H1 (cell line): ENCODE data around the gene RGP1. TPM values are rescaled to one million over a fixed set of nuclear protein-coding genes. Genes with fewer than 3 reads are reported as not detected.
A peak's percentile ranks its signal among the peaks of the same experiment; 100 is the strongest.

Experiments used
- CTCF ChIA-PET: fragments of 300-600 bp; sonication (Branson Sonifier 250); formaldehyde crosslinking; loops from one replicate; lab custom pipeline; 2021; ENCODE audit not compliant: partially characterized antibody; lab: Charles Lee
- POLR2A ChIA-PET: fragments of 300-600 bp; sonication (Branson Sonifier 250); formaldehyde crosslinking; loops from one replicate; lab custom pipeline; 2021; ENCODE audit warnings: inconsistent platforms; ENCODE audit not compliant: partially characterized antibody; lab: Charles Lee
- DNase-seq, 2 experiments: peaks; one replicate each; pipeline versions ENCODE4 v3.0.0 to v3.0.0-alpha.2; 2010 to 2022; ENCODE audit warnings: low spot score in 2 of 2, low read depth in 1 of 2, mixed read lengths in 1 of 2
- FAIRE-seq: peaks from 2 replicates; lab custom pipeline; 2011; peaks lifted over from hg19 to GRCh38; lab: Jason Lieb, UNC
- H2AFZ ChIP-seq: 2 replicates; pipeline ENCODE4 v1.8.1; 2012; ENCODE audit warnings: low read length, inconsistent platforms
- H2AK5ac ChIP-seq: 2 replicates; pipeline ENCODE4 v1.6.1; 2013; ENCODE audit warnings: low read depth, low read length
- H2BK120ac ChIP-seq: replicated peaks from 2 replicates; pipeline ENCODE3; 2013; ENCODE audit warnings: low read depth, low read length, inconsistent platforms
- H2BK12ac ChIP-seq: 2 replicates; pipeline ENCODE4 v1.6.1; 2013; ENCODE audit warnings: low read depth, low read length
- H2BK15ac ChIP-seq: 2 replicates; pipeline ENCODE4 v1.6.1; 2013; ENCODE audit warnings: low read length
- H2BK20ac ChIP-seq: 2 replicates; pipeline ENCODE4 v1.6.1; 2013; ENCODE audit warnings: low read length
- H2BK5ac ChIP-seq: 2 replicates; pipeline ENCODE4 v1.6.1; 2013; ENCODE audit warnings: low read depth, low read length
- H3K14ac ChIP-seq: 2 replicates; pipeline ENCODE4 v1.6.1; 2013; ENCODE audit warnings: inconsistent platforms; ENCODE audit not compliant: insufficient read length
- H3K18ac ChIP-seq: 2 replicates; pipeline ENCODE4 v1.6.1; 2013; ENCODE audit warnings: low read length; ENCODE audit errors: extremely low read depth
- H3K23ac ChIP-seq: 2 replicates; pipeline ENCODE4 v1.6.1; 2013; ENCODE audit warnings: inconsistent platforms; ENCODE audit not compliant: insufficient read length
- H3K23me2 ChIP-seq: 2 replicates; pipeline ENCODE4 v1.6.1; 2013; ENCODE audit warnings: low read depth, low read length
- H3K27ac ChIP-seq: 2 replicates; pipeline ENCODE4 v1.6.1; 2011; ENCODE audit warnings: low read depth, low read length, inconsistent platforms
- H3K27me3 ChIP-seq, 4 experiments: replicated peaks in 1 of 4; 1 replicate in 1 of 4; 2 replicates in 3 of 4; pipeline versions ENCODE4 v1.6.1 to v1.8.1; 2011 to 2013; ENCODE audit warnings: low read length in 3 of 4, mild to moderate bottlenecking in 3 of 4, inconsistent platforms in 2 of 4, mixed read lengths in 2 of 4, moderate library complexity in 1 of 4; ENCODE audit not compliant: control insufficient read depth in 3 of 4, insufficient read depth in 3 of 4; ENCODE audit errors: extremely low read depth in 1 of 4
- H3K36me3 ChIP-seq, 4 experiments: 2 replicates each; pipeline versions ENCODE4 v1.6.1 to v1.8.1; 2011 to 2013; ENCODE audit warnings: mild to moderate bottlenecking in 4 of 4, low read length in 3 of 4, moderate library complexity in 2 of 4, control low read depth in 1 of 4, inconsistent platforms in 1 of 4; ENCODE audit not compliant: insufficient read depth in 4 of 4, control insufficient read depth in 2 of 4
- H3K4ac ChIP-seq: replicated peaks from 2 replicates; pipeline ENCODE3; 2013; ENCODE audit warnings: low read length, low read depth, mixed read lengths, inconsistent platforms; ENCODE audit not compliant: insufficient read length
- H3K4me1 ChIP-seq, 4 experiments: replicated peaks in 1 of 4; 1 replicate in 1 of 4; 2 replicates in 3 of 4; pipeline versions ENCODE4 v1.6.1 to v1.8.1; 2011 to 2013; ENCODE audit warnings: low read length in 3 of 4, inconsistent platforms in 2 of 4, mixed read lengths in 1 of 4; ENCODE audit not compliant: insufficient read depth in 4 of 4, control insufficient read depth in 3 of 4
- H3K4me2 ChIP-seq, 2 experiments: 2 replicates each; pipeline versions ENCODE4 v1.6.1 to v1.8.1; 2011 to 2013; ENCODE audit warnings: low read depth in 2 of 2, low read length in 2 of 2, control low read depth in 1 of 2, inconsistent platforms in 1 of 2, mild to moderate bottlenecking in 1 of 2; ENCODE audit not compliant: insufficient read depth in 1 of 2
- H3K4me3 ChIP-seq, 4 experiments: fragments of 200-600, 300-600 bp in 1 of 4; sonication (generic), shearing (Covaris generic), sonication (Bioruptor Twin) in 1 of 4; 2 replicates each; pipeline versions ENCODE4 v1.5.1 to v1.8.1; 2011 to 2016; ENCODE audit warnings: low read length in 4 of 4, low read depth in 3 of 4, control low read depth in 2 of 4, inconsistent platforms in 2 of 4, mild to moderate bottlenecking in 2 of 4, mixed read lengths in 1 of 4, moderate library complexity in 1 of 4; ENCODE audit not compliant: insufficient read depth in 2 of 4; ENCODE audit errors: extremely low read depth in 1 of 4
- H3K56ac ChIP-seq: replicated peaks from 2 replicates; pipeline ENCODE3; 2013; ENCODE audit warnings: low read depth, mild to moderate bottlenecking, mixed read lengths, low read length, inconsistent platforms; ENCODE audit not compliant: insufficient read length
- H3K79me1 ChIP-seq: 2 replicates; pipeline ENCODE4 v1.6.1; 2013; ENCODE audit warnings: low read depth, low read length, control low read depth
- H3K79me2 ChIP-seq, 2 experiments: 2 replicates each; pipeline versions ENCODE4 v1.6.1 to v1.8.1; 2012 to 2013; ENCODE audit warnings: low read length in 2 of 2, mild to moderate bottlenecking in 2 of 2, inconsistent platforms in 1 of 2; ENCODE audit not compliant: insufficient read depth in 2 of 2, control insufficient read depth in 1 of 2
- H3K9ac ChIP-seq, 4 experiments: replicated peaks in 1 of 4; 1 replicate in 1 of 4; 2 replicates in 3 of 4; pipeline versions ENCODE4 v1.6.1 to v1.8.1; 2011 to 2013; ENCODE audit warnings: low read depth in 3 of 4, low read length in 3 of 4, control low read depth in 2 of 4, mild to moderate bottlenecking in 2 of 4, moderate library complexity in 2 of 4, inconsistent platforms in 1 of 4; ENCODE audit errors: extremely low read depth in 1 of 4
- H3K9me3 ChIP-seq, 2 experiments: 2 replicates each; pipeline versions ENCODE4 v1.6.1 to v1.8.1; 2012 to 2013; ENCODE audit warnings: mild to moderate bottlenecking in 2 of 2, moderate library complexity in 2 of 2, control low read depth in 1 of 2, inconsistent platforms in 1 of 2, low read depth in 1 of 2, low read length in 1 of 2, mixed read lengths in 1 of 2; ENCODE audit not compliant: insufficient read depth in 2 of 2
- H4K20me1 ChIP-seq, 2 experiments: replicated peaks in 1 of 2; 2 replicates each; pipeline versions ENCODE3 to v1.8.1; 2011 to 2013; ENCODE audit warnings: inconsistent platforms in 2 of 2, low read length in 2 of 2, mild to moderate bottlenecking in 1 of 2; ENCODE audit not compliant: insufficient read depth in 2 of 2, control insufficient read depth in 1 of 2
- H4K5ac ChIP-seq: 2 replicates; pipeline ENCODE4 v1.6.1; 2013; ENCODE audit warnings: low read length, low read depth, mixed read lengths, inconsistent platforms; ENCODE audit not compliant: insufficient read length
- H4K8ac ChIP-seq: 2 replicates; pipeline ENCODE4 v1.8.0; 2013; ENCODE audit warnings: mild to moderate bottlenecking, moderate library complexity, low read length, inconsistent platforms; ENCODE audit not compliant: insufficient read depth; ENCODE audit errors: extremely low read depth
- H4K91ac ChIP-seq: replicated peaks from 2 replicates; pipeline ENCODE3; 2013; ENCODE audit warnings: low read length, mixed read lengths, inconsistent platforms; ENCODE audit not compliant: insufficient read length
- BACH1 ChIP-seq: IDR thresholded peaks from 2 replicates; pipeline ENCODE4 v1.6.1; 2012; ENCODE audit warnings: low read length, improper control_type of control experiment
- BRCA1 ChIP-seq: IDR thresholded peaks from 2 replicates; pipeline ENCODE4 v1.6.1; 2012; ENCODE audit warnings: low read depth, low read length, improper control_type of control experiment
- GABPA ChIP-seq: IDR thresholded peaks from 2 replicates; pipeline ENCODE4 v1.6.1; 2011; ENCODE audit warnings: mild to moderate bottlenecking, low read length, moderate library complexity, borderline replicate concordance; ENCODE audit not compliant: insufficient read depth
- HDAC2 ChIP-seq, 2 experiments: fragments of 300-600 bp in 1 of 2; sonication (generic) in 1 of 2; IDR thresholded peaks; 2 replicates each; pipeline ENCODE4 v1.6.1; 2011 to 2012; ENCODE audit warnings: low read depth in 2 of 2, low read length in 2 of 2, mild to moderate bottlenecking in 2 of 2, moderate library complexity in 2 of 2, borderline replicate concordance in 1 of 2, inconsistent platforms in 1 of 2
- SIN3A ChIP-seq, 2 experiments: IDR thresholded peaks in 1 of 2; conservative IDR thresholded peaks in 1 of 2; 2 replicates each; pipeline ENCODE4 v1.6.1; 2011 to 2012; ENCODE audit warnings: low read length in 2 of 2, improper control_type of control experiment in 1 of 2, low read depth in 1 of 2, mild to moderate bottlenecking in 1 of 2
- SIRT6 ChIP-seq: IDR thresholded peaks from one replicate; pipeline ENCODE4 v1.7.1; 2012; ENCODE audit warnings: low read length, inconsistent platforms
- TAF7 ChIP-seq: optimal IDR thresholded peaks from 2 replicates; pipeline ENCODE3; 2011; ENCODE audit warnings: low read depth, mild to moderate bottlenecking, inconsistent platforms, low read length, moderate library complexity, borderline replicate concordance
- WGBS, 2 experiments: shearing (Covaris generic) in 1 of 2; methylation state at CpG; one replicate each; pipeline versions ENCODE4 v1.1.6 to v1.1.7; 2013 to 2015; ENCODE audit warnings: low lambda C conversion rate in 2 of 2, mixed read lengths in 2 of 2, inconsistent platforms in 1 of 2, low coverage in 1 of 2, missing lambda C conversion rate in 1 of 2; ENCODE audit not compliant: insufficient replicate concordance in 2 of 2, insufficient coverage in 1 of 2, insufficient read length in 1 of 2; ENCODE audit errors: extremely low coverage in 1 of 2, missing lambda C conversion rate in 1 of 2; 5-methylcytosine and 5-hydroxymethylcytosine counted together
- polyA plus RNA-seq, 7 experiments: library from polyadenylated mRNA; depleted of rRNA in 3 of 7; stranded (reverse) in 5 of 7; unstranded in 2 of 7; fragments of >200 nt in 5 of 7; fragments of 200-250 nt in 2 of 7; gene quantifications; 1 replicate in 5 of 7; 2 replicates in 1 of 7; 4 replicates in 1 of 7; pipeline versions ENCODE4 v1.2.1 to v1.2.3, GENCODE V29; 2011 to 2013; ENCODE audit warnings: missing spikeins in 2 of 7, mixed read lengths in 2 of 7
- total RNA-seq: library from RNA; stranded (reverse); fragmentation: NEBNext Ultra II Directional; extraction: Animal tissue kit (Norgen Biotek cat#: 25700); gene quantifications from 2 replicates; pipeline ENCODE4 v1.2.1, GENCODE V29; 2021
- TF ChIP-seq, protein P1 (sequence below): IDR thresholded peaks from 2 replicates; pipeline ENCODE4 v1.6.1; 2012; ENCODE audit warnings: inconsistent platforms

The RGP1 gene
- total and polyA plus RNA-seq, 2 of the 8 experiments (the other 6 are each of a cell fraction or from before 2014, with no cell fraction given), result 11.8 to 22.7 TPM

DNA sequence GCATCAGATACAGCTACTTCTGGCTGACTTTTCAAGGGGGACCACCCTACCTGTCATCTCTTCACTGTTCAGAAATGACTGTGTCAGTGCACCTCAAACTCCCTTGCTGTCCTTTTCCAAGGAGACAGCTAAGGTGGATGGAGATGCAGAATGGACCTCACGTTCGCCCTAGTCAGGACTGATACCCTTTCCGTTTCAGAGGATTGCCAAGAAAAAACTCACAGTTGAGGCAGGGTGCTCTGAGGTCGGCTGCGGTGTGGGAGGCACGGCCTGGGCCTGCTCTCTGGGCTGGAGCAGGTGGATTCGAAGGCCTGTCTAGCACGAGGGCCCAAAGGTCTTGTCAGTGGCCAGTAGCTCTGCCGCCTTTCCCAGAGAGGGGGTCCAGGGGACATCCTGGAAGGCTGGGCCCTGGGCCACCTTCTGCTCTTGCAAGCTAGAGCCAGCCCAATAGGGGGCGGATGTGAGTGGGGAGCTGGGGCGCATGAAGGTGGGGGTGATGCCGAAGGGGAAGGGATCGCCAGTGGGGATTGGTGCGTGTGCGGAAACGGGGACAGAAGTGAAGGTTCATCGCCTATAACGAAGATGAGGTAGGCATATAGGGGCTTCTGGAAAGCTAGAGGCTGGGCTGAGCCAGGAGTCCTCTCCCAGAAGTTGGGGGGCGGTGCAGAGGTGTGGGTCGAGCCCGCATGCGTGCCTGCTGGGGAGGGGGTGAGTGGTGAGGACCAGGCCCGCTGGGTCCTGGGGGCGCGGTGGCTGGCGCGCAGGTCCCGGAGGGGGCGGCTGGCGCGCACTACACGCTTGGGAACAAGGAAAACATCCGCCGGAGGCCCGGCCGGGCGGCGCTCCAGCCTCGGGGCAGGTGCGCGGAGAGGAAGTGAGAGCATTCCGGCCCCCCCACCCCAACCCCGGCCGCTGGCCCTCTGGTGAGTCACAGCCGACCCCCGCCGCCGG is 7.5 kb downstream of the RGP1 start:
- Histone ChIP-seq H3K14ac (no peak overlapping the region), H3K9ac (peak overlapping the region in 3 of 4 experiments; percentile 26 to 70 (median 43); a peak in 4 of 7 replicates), H2BK5ac (peak overlapping the region; percentile 91), H2AK5ac (no peak overlapping the region), H3K4ac (no peak overlapping the region), H3K4me1 (peaks cover 0 to 5% (median 0%) of the 10 kb centered on the region in 4 experiments; a peak in 2 of 7 replicates), H3K27me3 (no peaks in the 10 kb centered on the region), H3K56ac (peak overlapping the region; percentile 48), H4K8ac (peak overlapping the region; percentile 87), H2BK20ac (no peak overlapping the region), H4K20me1 (no peaks in the 10 kb centered on the region), H3K79me1 (no peaks in the 10 kb centered on the region), H3K4me2 (peak overlapping the region; percentile 90 to 97), H4K91ac (peak overlapping the region; percentile 67), H3K79me2 (peaks cover 0 to 19% of the 10 kb centered on the region in 2 experiments; a peak in 2 of 4 replicates), H3K36me3 (peaks cover 3 to 18% (median 13%) of the 10 kb centered on the region in 4 experiments; a peak in 6 of 8 replicates), H2AFZ (0 out of 2 replicates have a peak overlapping the region, but pooled peaks have one; percentile 4), H3K27ac (peak overlapping the region; percentile 81), H3K23ac (no peak overlapping the region), H4K5ac (peak overlapping the region; percentile 88), H2BK15ac (peak overlapping the region; percentile 95; the same call in 1 of the 2 replicates), H2BK12ac (peak overlapping the region; percentile 29; the same call in 1 of the 2 replicates), H3K18ac (peak overlapping the region; percentile 82), H2BK120ac (no peak overlapping the region), H3K4me3 (peak overlapping the region; percentile 85 to 92 (median 90)), H3K23me2 (no peaks in the 10 kb centered on the region; the same call in 1 of the 2 replicates), H3K9me3 (no peaks in the 10 kb centered on the region)
- no peak for FAIRE-seq
- CTCF ChIA-PET, result interaction anchor here (0.6 to 2.8 kb wide), 25 partner anchors 9 to 152 kb away, joined by 3 to 18 read pairs (median 4); partner anchors contain the start of genes CCDC107, CREB3, HINT2 and RMRP
- WGBS, 2 experiments, result 19% methylated on average over 30 of the region's 48 CpGs; no CpG with 5 or more reads in 1 of the 2 experiments
- POLR2A ChIA-PET, result interaction anchor here (0.8 to 2.2 kb wide), 14 partner anchors 8 to 99 kb away, joined by 3 to 11 read pairs (median 4); partner anchors contain the start of genes CCDC107, CREB3, GBA2 and HINT2
- DNase-seq, result peak; percentile 38 to 87
- TF ChIP-seq TAF7, result peak; percentile 79
- TF ChIP-seq, protein P1, sequence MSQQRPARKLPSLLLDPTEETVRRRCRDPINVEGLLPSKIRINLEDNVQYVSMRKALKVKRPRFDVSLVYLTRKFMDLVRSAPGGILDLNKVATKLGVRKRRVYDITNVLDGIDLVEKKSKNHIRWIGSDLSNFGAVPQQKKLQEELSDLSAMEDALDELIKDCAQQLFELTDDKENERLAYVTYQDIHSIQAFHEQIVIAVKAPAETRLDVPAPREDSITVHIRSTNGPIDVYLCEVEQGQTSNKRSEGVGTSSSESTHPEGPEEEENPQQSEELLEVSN, result peak; percentile 82
- TF ChIP-seq BACH1, result peak; percentile 53; the same call in 1 of the 2 replicates
- peak in 1 of 2 experiments; percentile 66; a peak in 2 of 4 replicates for TF ChIP-seq SIN3A (conservative IDR thresholded peaks at IDR 0.05 in 1 of 2, IDR thresholded peaks at IDR 0.05 in 1 of 2; ENCODE audit: low read depth in 1 of 2, low read length in 2 of 2)
- TF ChIP-seq BRCA1, result no peak; the same call in 1 of the 2 replicates
- peak; percentile 13; the same call in 1 of the 2 replicates for TF ChIP-seq GABPA
- peak; percentile 49 to 65; a peak in 2 of 4 replicates for TF ChIP-seq HDAC2 (IDR thresholded peaks at IDR 0.05; ENCODE audit: borderline replicate concordance in 1 of 2, low read depth in 2 of 2, low read length in 2 of 2)
- no peak for TF ChIP-seq SIRT6
